Stomach smooth muscle (tissue), 2 donors: ENCODE results near the gene LRRC56.

Experiments
- H3K27ac ChIP-seq: one replicate; pipeline ENCODE4 v1.7.0; 2013; ENCODE audit warnings: mild to moderate bottlenecking, low read length, inconsistent platforms
- H3K27me3 ChIP-seq, 2 donors: one replicate each; pipeline ENCODE4 v1.7.0; 2013; ENCODE audit warnings: low read length in 2 of 2; ENCODE audit not compliant: insufficient read depth in 2 of 2, control insufficient read depth in 1 of 2
- H3K36me3 ChIP-seq, 2 donors: one replicate each; pipeline ENCODE4 v1.7.0; 2013; ENCODE audit warnings: low read length in 2 of 2; ENCODE audit not compliant: control insufficient read depth in 2 of 2, insufficient read depth in 2 of 2
- H3K4me1 ChIP-seq: one replicate; pipeline ENCODE4 v1.7.0; 2013; ENCODE audit warnings: low read length; ENCODE audit not compliant: control insufficient read depth, insufficient read depth
- H3K4me3 ChIP-seq, 2 donors: one replicate each; pipeline ENCODE4 v1.7.0; 2013; ENCODE audit warnings: low read length in 2 of 2
- H3K9ac ChIP-seq, 2 donors: one replicate each; pipeline ENCODE4 v1.7.0; 2013; ENCODE audit warnings: low read length in 2 of 2, mild to moderate bottlenecking in 1 of 2
- H3K9me3 ChIP-seq, 2 donors: one replicate each; pipeline ENCODE4 v1.7.0; 2013; ENCODE audit warnings: low read length in 2 of 2; ENCODE audit not compliant: control insufficient read depth in 2 of 2
- donor health status: healthy.
- donor health status: Pancreatic carcinoma.

Gene LRRC56

GRCh38 chr11:592501-592900 is 55.2 kb downstream of the LRRC56 start:
- Histone ChIP-seq H3K4me3 (no peak overlapping the region), H3K27ac (no peak overlapping the region), H3K36me3 (peaks cover 52 to 64% of the 10 kb centered on the region in 2 donors), H3K27me3 (no peaks in the 10 kb centered on the region), H3K4me1 (peaks cover 4% of the 10 kb centered on the region), H3K9ac (no peak overlapping the region), H3K9me3 (no peaks in the 10 kb centered on the region)

DNA sequence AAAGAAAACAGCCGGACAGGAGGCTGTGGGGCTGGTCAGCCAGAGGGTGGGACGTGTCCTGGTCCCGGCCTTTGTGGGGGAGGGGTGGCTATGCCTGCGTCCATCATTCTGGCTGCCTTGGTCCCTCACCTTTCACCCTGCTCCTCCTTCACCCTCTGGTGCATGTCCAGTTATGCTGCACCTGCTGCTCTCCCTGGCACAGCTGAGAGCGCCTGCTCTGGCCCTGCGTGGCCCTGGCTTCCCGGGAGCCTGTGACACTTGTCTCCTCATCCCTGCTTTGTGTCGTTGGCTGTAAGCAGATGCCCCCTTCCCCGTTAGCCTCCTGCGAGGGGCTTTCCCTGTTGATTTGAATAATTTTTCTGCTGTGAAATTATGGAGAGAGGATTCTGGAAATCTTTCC is 55.6 kb downstream of the LRRC56 start:
- no peak overlapping the region for H3K27ac ChIP-seq
- H3K9me3 ChIP-seq: no peaks in the 10 kb centered on the region
- no peaks in the 10 kb centered on the region for H3K27me3 ChIP-seq
- H3K36me3 ChIP-seq: peaks cover 51 to 60% of the 10 kb centered on the region in 2 donors
- H3K4me1 ChIP-seq: peaks cover 2% of the 10 kb centered on the region
- no peak overlapping the region for H3K9ac ChIP-seq
- no peak overlapping the region for H3K4me3 ChIP-seq

GRCh38 chr11:593347-593746 is 56.0 kb downstream of the LRRC56 start:
- peaks cover 55 to 61% of the 10 kb centered on the region in 2 donors for H3K36me3 ChIP-seq
- H3K27ac ChIP-seq: no peak overlapping the region
- H3K4me1 ChIP-seq: no peaks in the 10 kb centered on the region
- H3K27me3 ChIP-seq: no peaks in the 10 kb centered on the region
- H3K4me3 ChIP-seq: no peak overlapping the region
- no peak overlapping the region for H3K9ac ChIP-seq
- no peaks in the 10 kb centered on the region for H3K9me3 ChIP-seq

GRCh38 chr11:595400-595799 is 58.1 kb downstream of the LRRC56 start:
- no peak overlapping the region for H3K9ac ChIP-seq
- H3K27ac ChIP-seq: no peak overlapping the region
- H3K27me3 ChIP-seq: no peaks in the 10 kb centered on the region
- H3K4me1 ChIP-seq: no peaks in the 10 kb centered on the region
- H3K36me3 ChIP-seq: peaks cover 57 to 59% of the 10 kb centered on the region in 2 donors
- H3K4me3 ChIP-seq: no peak overlapping the region
- no peaks in the 10 kb centered on the region for H3K9me3 ChIP-seq

GRCh38 chr11:596374-596773 is 59.0 kb downstream of the LRRC56 start:
- Histone ChIP-seq H3K4me3 (no peak overlapping the region), H3K36me3 (peaks cover 54 to 60% of the 10 kb centered on the region in 2 donors), H3K9me3 (no peaks in the 10 kb centered on the region), H3K4me1 (no peaks in the 10 kb centered on the region), H3K27ac (no peak overlapping the region), H3K9ac (no peak overlapping the region), H3K27me3 (no peaks in the 10 kb centered on the region)

DNA sequence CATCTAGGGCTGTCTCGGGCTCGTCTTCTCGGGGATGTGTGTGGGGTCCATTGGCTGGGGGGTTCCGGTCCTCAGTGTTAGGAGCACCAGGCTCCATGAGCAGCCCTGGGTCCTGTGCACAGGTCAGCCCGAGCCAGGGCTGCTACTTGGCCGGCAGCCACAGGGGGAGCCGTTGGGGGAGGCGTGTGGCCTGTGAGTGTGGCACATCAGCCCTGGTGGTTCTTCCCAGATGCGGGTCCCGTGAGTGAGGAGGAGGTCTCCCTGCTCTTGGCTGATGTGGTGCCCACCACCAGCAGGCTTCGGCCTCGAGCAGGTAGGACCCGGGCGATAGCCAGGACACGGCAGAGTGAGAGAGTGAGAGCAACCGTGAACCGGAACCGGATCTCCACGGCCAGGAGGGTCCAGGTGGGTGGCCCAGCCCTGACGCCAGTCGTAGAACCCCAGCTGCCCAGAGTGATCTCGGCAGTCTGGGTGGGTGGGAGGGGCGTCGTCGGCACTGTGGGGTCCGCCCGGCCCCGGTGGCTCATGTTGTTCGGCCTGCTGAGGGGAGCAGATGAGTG is 59.9 kb downstream of the LRRC56 start:
- H3K9ac ChIP-seq: no peak overlapping the region
- no peak overlapping the region for H3K4me3 ChIP-seq
- H3K27me3 ChIP-seq: no peaks in the 10 kb centered on the region
- no peaks in the 10 kb centered on the region for H3K4me1 ChIP-seq
- H3K9me3 ChIP-seq: no peaks in the 10 kb centered on the region
- H3K36me3 ChIP-seq: peaks cover 56 to 65% of the 10 kb centered on the region in 2 donors
- no peak overlapping the region for H3K27ac ChIP-seq

- H3K4me1 ChIP-seq: no peaks in the 10 kb centered on the region
- H3K4me3 ChIP-seq: no peak overlapping the region
- no peak overlapping the region for H3K27ac ChIP-seq
- H3K27me3 ChIP-seq: no peaks in the 10 kb centered on the region
- H3K9me3 ChIP-seq: no peaks in the 10 kb centered on the region
- H3K9ac ChIP-seq: no peak overlapping the region
- H3K36me3 ChIP-seq: peaks cover 48 to 62% of the 10 kb centered on the region in 2 donors
These were observed 60.8 kb downstream of the LRRC56 start for GRCh38 chr11:598005-598680.

DNA sequence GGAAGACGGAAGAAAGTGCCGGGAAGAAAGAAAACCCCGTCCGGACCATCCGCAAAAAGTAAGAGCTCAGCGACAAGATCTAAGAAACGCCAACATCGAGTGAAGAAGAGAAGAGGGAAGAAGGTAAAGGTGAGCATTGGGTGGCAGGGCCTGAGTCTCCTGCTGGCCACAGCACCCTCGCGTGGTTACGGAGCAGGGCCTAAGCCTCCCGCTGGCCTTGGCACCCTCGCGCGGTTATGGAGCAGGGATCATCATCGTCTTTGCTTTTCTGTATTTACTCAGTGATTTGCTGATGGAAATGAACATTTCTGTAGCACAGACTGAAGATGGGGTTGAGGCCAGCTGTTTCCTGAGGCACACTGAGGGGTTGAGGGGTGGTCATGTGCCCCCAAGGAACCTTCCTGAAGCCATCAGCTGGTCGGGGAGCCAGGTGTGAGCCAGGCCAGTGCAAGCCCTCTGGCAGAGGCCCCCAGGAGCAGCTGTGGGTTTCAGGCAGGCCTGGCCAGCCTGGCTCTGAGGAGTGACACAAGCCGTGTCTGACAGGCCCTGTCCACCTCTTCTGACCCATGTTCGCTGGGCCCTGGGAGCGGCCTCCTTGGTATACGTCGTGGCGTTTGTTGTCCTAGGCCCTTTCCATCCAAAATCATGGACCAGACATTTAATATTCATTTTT is 64.4 kb downstream of the LRRC56 start:
- Histone ChIP-seq H3K4me1 (peaks cover 9% of the 10 kb centered on the region), H3K9me3 (no peaks in the 10 kb centered on the region), H3K36me3 (peaks cover 44 to 63% of the 10 kb centered on the region in 2 donors), H3K27me3 (no peaks in the 10 kb centered on the region), H3K27ac (no peak overlapping the region), H3K4me3 (no peak overlapping the region), H3K9ac (no peak overlapping the region)

DNA sequence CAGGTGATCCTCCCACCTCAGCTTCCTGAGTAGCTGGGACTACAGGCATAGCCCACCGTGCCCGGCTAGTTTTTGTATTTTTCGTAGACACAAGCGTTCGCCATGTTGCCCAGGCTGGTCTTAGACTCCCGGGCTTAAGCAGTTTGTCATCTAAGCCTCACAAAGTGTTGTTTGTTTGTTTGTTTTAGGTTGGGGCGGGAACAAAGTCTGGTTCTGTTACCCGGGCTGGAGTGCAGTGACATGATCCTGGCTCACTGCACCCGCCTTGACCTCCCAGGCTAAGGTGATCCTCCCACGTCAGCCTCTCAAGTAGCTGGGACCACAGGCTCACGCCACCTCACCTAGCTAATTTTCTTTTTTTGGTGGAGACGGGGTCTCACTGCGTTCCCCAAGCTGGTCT is 65.8 kb downstream of the LRRC56 start:
- Histone ChIP-seq H3K9ac (no peak overlapping the region), H3K27ac (no peak overlapping the region), H3K9me3 (no peaks in the 10 kb centered on the region), H3K4me3 (no peak overlapping the region), H3K27me3 (no peaks in the 10 kb centered on the region), H3K4me1 (peaks cover 9% of the 10 kb centered on the region), H3K36me3 (peaks cover 43 to 61% of the 10 kb centered on the region in 2 donors)
